ENCODE results near the gene VPS39.

- no peak for TF ChIP-seq ZNF687 (CRISPR knock-in tag; IDR thresholded peaks at IDR 0.05)
- TF ChIP-seq SRY (CRISPR knock-in tag; IDR thresholded peaks at IDR 0.05): no peak
- no peak for TF ChIP-seq MLXIP (CRISPR knock-in tag; IDR thresholded peaks at IDR 0.05; ENCODE audit: borderline replicate concordance)
- no peak for TF ChIP-seq SRSF9 (IDR thresholded peaks at IDR 0.05; ENCODE audit: borderline replicate concordance, insufficient read depth, low read depth, low read length, poor library complexity, severe bottlenecking)
- TF ChIP-seq ZKSCAN1 (IDR thresholded peaks at IDR 0.05; ENCODE audit: low read length): no peak
- no peak for TF ChIP-seq KDM1A (CRISPR knock-in tag; IDR thresholded peaks at IDR 0.05)
Measured at GRCh38 chr15:42134617-42135245, 73.4 kb downstream of the VPS39 start.

Measured in HepG2 (cell line).